Endothelial cell (in vitro differentiated cells): ENCODE data around the gene CAMTA1. TPM values are rescaled to one million over a fixed set of nuclear protein-coding genes. Genes with fewer than 3 reads are reported as not detected.

ENCODE experiments used
- DNase-seq: peaks from one replicate; pipeline ENCODE4 v3.0.0; 2021; ENCODE audit warnings: low spot score
- H3K27ac Mint-ChIP-seq: one replicate; pipeline ENCODE4 v1.8.0; 2021; ENCODE audit warnings: mixed read lengths, inconsistent platforms; ENCODE audit not compliant: unreplicated experiment
- H3K27me3 Mint-ChIP-seq: one replicate; pipeline ENCODE4 v1.8.0; 2021; ENCODE audit warnings: mild to moderate bottlenecking, moderate library complexity, mixed read lengths, inconsistent platforms; ENCODE audit not compliant: unreplicated experiment
- H3K36me3 Mint-ChIP-seq: one replicate; pipeline ENCODE4 v1.8.0; 2021; ENCODE audit warnings: mild to moderate bottlenecking, low read depth, mixed read lengths, inconsistent platforms; ENCODE audit not compliant: unreplicated experiment
- H3K4me1 Mint-ChIP-seq: one replicate; pipeline ENCODE4 v1.8.0; 2021; ENCODE audit warnings: mild to moderate bottlenecking, mixed read lengths, inconsistent platforms; ENCODE audit not compliant: unreplicated experiment
- H3K4me3 Mint-ChIP-seq: one replicate; pipeline ENCODE4 v1.8.0; 2021; ENCODE audit warnings: mild to moderate bottlenecking, mixed read lengths, inconsistent platforms; ENCODE audit not compliant: unreplicated experiment
- H3K9me3 Mint-ChIP-seq: one replicate; pipeline ENCODE4 v1.8.0; 2021; ENCODE audit warnings: mixed read lengths, inconsistent platforms; ENCODE audit not compliant: unreplicated experiment
- total RNA-seq: library from RNA; stranded (reverse); fragmentation: NEBNext Ultra II Directional; extraction: Animal tissue kit (Norgen Biotek cat#: 25700); gene quantifications from one replicate; pipeline ENCODE4 v1.2.1, GENCODE V29; 2021; ENCODE audit not compliant: unreplicated experiment
- TF ChIP-seq, protein P1 (sequence below): fragments of 200-600 bp; sonication (generic); IDR thresholded peaks from one replicate; pipeline ENCODE4 v1.5.0; 2021; ENCODE audit warnings: antibody characterized with exemption; ENCODE audit not compliant: unreplicated experiment

CAMTA1 gene
- total RNA-seq, 1 donor from 2014 or later = 87.3 TPM

DNA sequence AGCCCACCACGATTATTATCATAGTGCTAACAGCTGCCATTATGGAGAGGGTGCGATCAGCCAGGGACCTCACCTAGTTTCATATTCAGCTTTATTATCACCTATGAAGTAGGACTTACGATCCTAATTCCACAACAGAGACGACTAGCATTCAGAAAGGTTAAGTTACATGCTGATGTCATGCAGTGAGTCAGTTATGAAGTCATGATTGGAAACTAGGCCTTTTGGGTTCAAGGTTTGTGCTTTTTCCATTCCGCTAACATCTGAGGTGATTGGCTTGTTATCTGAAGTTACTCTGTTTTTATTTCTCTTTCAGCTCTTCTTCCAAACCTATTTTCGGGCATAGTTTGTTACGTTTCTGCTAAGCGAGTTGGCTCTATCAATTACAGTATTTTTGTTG lies 251.1 kb downstream of the CAMTA1 start:
- TF ChIP-seq, protein P1, sequence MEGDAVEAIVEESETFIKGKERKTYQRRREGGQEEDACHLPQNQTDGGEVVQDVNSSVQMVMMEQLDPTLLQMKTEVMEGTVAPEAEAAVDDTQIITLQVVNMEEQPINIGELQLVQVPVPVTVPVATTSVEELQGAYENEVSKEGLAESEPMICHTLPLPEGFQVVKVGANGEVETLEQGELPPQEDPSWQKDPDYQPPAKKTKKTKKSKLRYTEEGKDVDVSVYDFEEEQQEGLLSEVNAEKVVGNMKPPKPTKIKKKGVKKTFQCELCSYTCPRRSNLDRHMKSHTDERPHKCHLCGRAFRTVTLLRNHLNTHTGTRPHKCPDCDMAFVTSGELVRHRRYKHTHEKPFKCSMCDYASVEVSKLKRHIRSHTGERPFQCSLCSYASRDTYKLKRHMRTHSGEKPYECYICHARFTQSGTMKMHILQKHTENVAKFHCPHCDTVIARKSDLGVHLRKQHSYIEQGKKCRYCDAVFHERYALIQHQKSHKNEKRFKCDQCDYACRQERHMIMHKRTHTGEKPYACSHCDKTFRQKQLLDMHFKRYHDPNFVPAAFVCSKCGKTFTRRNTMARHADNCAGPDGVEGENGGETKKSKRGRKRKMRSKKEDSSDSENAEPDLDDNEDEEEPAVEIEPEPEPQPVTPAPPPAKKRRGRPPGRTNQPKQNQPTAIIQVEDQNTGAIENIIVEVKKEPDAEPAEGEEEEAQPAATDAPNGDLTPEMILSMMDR = no peak
- H3K27me3 Mint-ChIP-seq = no peaks in the 10 kb centered on the region
- H3K4me3 Mint-ChIP-seq = no peak overlapping the region
- H3K4me1 Mint-ChIP-seq = no peaks in the 10 kb centered on the region
- H3K36me3 Mint-ChIP-seq = peaks cover 5% of the 10 kb centered on the region
- H3K9me3 Mint-ChIP-seq = no peaks in the 10 kb centered on the region
- no peak for DNase-seq
- no peak overlapping the region for H3K27ac Mint-ChIP-seq

DNA sequence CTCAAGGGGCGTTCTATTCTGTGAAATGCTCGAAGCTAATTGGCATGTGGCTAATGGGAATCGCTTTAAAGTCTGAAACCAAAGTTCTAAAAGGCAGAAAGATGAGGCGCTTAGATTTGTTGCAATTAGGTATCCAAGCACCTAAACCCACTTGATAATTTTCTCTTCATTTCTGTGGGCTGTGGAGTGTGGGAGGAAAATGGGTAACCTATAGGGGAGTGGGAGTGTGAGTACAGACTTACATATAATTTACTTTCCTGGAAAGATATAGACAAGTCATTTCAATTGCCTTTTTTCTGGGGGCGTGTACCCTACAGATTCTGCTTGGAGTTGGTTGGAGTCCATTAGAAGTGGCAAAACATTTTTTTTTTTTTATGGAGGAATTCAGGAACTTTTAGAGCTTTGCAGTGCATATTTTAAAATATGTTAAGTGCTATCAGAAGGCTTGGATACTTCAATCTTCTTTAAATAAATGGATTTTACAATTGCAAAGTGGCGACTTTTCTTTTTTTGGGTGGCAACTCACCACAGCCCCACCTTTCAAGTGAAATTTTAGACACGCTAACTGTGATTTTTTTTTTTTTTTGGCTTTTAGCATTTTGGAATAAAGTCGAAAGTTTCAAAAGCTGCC lies 254.5 kb downstream of the CAMTA1 start:
- DNase-seq = no peak
- Mint-ChIP-seq H3K4me3 (no peak overlapping the region), H3K36me3 (no peaks in the 10 kb centered on the region), H3K4me1 (no peaks in the 10 kb centered on the region), H3K9me3 (no peaks in the 10 kb centered on the region), H3K27ac (no peak overlapping the region), H3K27me3 (no peaks in the 10 kb centered on the region)
- TF ChIP-seq, protein P1 = no peak

DNA sequence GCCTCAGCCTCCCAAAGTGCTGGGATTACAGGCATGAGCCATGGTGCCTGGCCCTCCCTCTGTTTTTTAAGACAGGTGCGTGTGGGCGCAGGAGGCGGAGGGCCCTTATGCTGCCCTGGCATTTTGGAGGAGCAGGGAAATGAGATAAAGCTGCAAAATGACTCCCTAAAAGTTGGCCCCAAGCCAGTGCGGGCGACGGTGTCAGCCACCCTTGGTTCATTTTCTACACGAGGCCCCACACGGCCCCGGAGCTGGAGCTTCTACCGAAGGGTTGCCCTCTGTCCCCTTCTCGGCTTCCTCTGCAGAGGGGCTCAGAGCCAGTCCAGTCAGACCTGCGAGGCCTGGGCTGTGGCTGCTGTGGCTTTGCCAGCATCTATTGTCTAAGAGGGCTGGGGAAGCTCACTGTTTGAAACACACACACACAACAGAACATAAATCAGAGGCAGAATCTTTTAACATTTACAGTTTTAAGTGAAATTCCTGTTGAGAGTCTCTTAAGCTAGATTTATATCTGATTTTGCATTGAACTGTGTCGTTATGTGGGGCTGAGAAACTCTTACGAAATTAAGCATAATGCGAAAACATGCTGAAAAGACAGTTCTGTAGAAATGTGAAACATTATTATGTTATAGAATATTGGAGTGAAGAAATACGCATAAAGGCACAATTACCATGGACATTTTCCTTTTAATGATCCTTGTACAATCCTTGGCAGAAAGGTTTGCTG lies 255.9 kb downstream of the CAMTA1 start:
- Mint-ChIP-seq H3K36me3 (no peaks in the 10 kb centered on the region), H3K27ac (no peak overlapping the region), H3K4me3 (no peak overlapping the region), H3K27me3 (no peaks in the 10 kb centered on the region), H3K4me1 (no peaks in the 10 kb centered on the region), H3K9me3 (no peaks in the 10 kb centered on the region)
- no peak for DNase-seq
- TF ChIP-seq, protein P1 = no peak

DNA sequence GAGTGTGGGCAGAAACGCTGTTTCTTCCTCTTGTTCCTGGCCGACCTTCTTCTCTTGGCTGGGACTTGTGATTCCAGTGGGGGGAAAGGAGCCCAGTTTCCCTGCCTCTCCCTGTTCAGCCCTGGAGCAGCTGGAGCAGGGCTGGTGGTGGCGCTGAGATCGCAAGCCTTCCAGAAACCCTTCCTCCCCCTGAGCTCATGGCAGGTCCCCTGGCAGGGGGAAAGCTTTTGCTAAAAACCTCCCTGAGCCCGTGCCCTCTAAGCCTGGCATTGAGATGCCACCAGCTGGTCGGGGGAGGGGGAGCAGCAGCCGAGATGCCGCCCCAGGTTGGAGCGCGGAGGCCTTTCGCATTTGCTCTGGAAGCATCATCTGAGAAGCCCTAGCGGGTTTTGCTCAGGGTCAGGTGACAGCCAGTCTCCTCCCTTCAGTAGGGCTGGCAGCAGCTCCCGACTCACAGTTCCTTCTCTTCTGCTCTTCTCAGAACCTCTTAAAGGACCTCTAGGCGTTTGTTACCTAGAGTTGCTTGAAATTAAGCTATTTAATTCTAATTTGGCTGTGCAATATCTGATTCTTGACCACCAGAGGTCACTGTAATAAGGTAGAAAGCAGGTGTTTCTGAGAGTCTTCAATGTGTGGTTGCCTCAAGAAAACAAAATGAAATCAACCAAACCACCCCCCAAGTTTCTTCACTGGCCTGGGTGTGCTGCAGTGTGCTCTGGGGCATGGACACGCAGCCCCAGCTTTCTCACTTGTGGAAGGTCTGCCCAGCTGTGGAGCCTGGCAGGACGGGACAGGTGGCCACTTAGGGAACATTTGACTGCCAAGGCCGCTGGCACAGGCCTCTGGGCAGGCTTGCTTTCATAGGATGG lies 257.3 kb downstream of the CAMTA1 start:
- no peaks in the 10 kb centered on the region for H3K27me3 Mint-ChIP-seq
- no peaks in the 10 kb centered on the region for H3K9me3 Mint-ChIP-seq
- H3K4me1 Mint-ChIP-seq = no peaks in the 10 kb centered on the region

More for the DNA sequence above, 257.3 kb downstream of the CAMTA1 start:
- Mint-ChIP-seq H3K27ac (no peak overlapping the region), H3K4me3 (no peak overlapping the region), H3K36me3 (no peaks in the 10 kb centered on the region)
- TF ChIP-seq, protein P1 = peak; percentile 73
- no peak for DNase-seq
